ENCODE measurements around the gene ENPP7.
"Not testable (repeated sequence)": the region's sequence is repeated elsewhere in the genome, so short reads cannot be mapped to it uniquely, and the experiment has no call there.

ENPP7 gene

GRCh38 chr17:79748295-79749099, 17.8 kb downstream of the ENPP7 start:
- peaks cover 19% of the 10 kb centered on the region for H3K4me1 Mint-ChIP-seq (ENCODE audit: low read depth)
- peaks cover 19% of the 10 kb centered on the region for H3K27me3 Mint-ChIP-seq
- peak overlapping the region; percentile 2 for H3K4me3 Mint-ChIP-seq
- no peaks in the 10 kb centered on the region for H3K9me3 Mint-ChIP-seq (ENCODE audit: low read depth)
- no peak overlapping the region for H3K27ac Mint-ChIP-seq
- H3K36me3 Mint-ChIP-seq: no peaks in the 10 kb centered on the region

- H3K36me3 Mint-ChIP-seq: no peaks in the 10 kb centered on the region
- H3K4me1 Mint-ChIP-seq (ENCODE audit: low read depth): peaks cover 19% of the 10 kb centered on the region
- no peaks in the 10 kb centered on the region for H3K9me3 Mint-ChIP-seq (ENCODE audit: low read depth)
- no peak overlapping the region for H3K4me3 Mint-ChIP-seq
- peaks cover 21% of the 10 kb centered on the region for H3K27me3 Mint-ChIP-seq
- no peak overlapping the region for H3K27ac Mint-ChIP-seq
These were observed 18.5 kb downstream of the ENPP7 start for GRCh38 chr17:79749156-79749815.

GRCh38 chr17:79749958-79750357, 19.2 kb downstream of the ENPP7 start:
- H3K36me3 Mint-ChIP-seq: no peaks in the 10 kb centered on the region
- peaks cover 22% of the 10 kb centered on the region for H3K27me3 Mint-ChIP-seq
- no peaks in the 10 kb centered on the region for H3K9me3 Mint-ChIP-seq (ENCODE audit: low read depth)
- no peak overlapping the region for H3K4me3 Mint-ChIP-seq
- H3K4me1 Mint-ChIP-seq (ENCODE audit: low read depth): peaks cover 19% of the 10 kb centered on the region
- no peak overlapping the region for H3K27ac Mint-ChIP-seq

GRCh38 chr17:79750650-79751545, 20.2 kb downstream of the ENPP7 start:
- Mint-ChIP-seq H3K9me3 (ENCODE audit: low read depth) (no peaks in the 10 kb centered on the region), H3K27me3 (peaks cover 21% of the 10 kb centered on the region), H3K4me1 (ENCODE audit: low read depth) (peaks cover 13% of the 10 kb centered on the region), H3K27ac (no peak overlapping the region), H3K36me3 (no peaks in the 10 kb centered on the region), H3K4me3 (no peak overlapping the region)

GRCh38 chr17:79752175-79752574, 21.4 kb downstream of the ENPP7 start:
- Mint-ChIP-seq H3K4me1 (ENCODE audit: low read depth) (peaks cover 6% of the 10 kb centered on the region), H3K27ac (no peak overlapping the region), H3K9me3 (ENCODE audit: low read depth) (no peaks in the 10 kb centered on the region), H3K4me3 (no peak overlapping the region), H3K36me3 (no peaks in the 10 kb centered on the region), H3K27me3 (peaks cover 16% of the 10 kb centered on the region)

GRCh38 chr17:79754370-79754769, 23.6 kb downstream of the ENPP7 start:
- Mint-ChIP-seq H3K4me3 (no peak overlapping the region), H3K9me3 (ENCODE audit: low read depth) (no peaks in the 10 kb centered on the region), H3K4me1 (ENCODE audit: low read depth) (no peaks in the 10 kb centered on the region), H3K27ac (peak overlapping the region; percentile 10), H3K36me3 (no peaks in the 10 kb centered on the region), H3K27me3 (peaks cover 13% of the 10 kb centered on the region)

- Mint-ChIP-seq H3K27ac (peak overlapping the region; percentile 10), H3K27me3 (peaks cover 10% of the 10 kb centered on the region)
- H3K9me3 Mint-ChIP-seq (ENCODE audit: low read depth); H3K4me3 Mint-ChIP-seq; H3K4me1 Mint-ChIP-seq (ENCODE audit: low read depth); H3K36me3 Mint-ChIP-seq: not testable (repeated sequence)
These were observed 24.2 kb downstream of the ENPP7 start for GRCh38 chr17:79754903-79755302.

- Mint-ChIP-seq H3K36me3 (no peaks in the 10 kb centered on the region), H3K4me1 (ENCODE audit: low read depth) (no peaks in the 10 kb centered on the region), H3K27ac (no peak overlapping the region), H3K4me3 (no peak overlapping the region), H3K9me3 (ENCODE audit: low read depth) (no peaks in the 10 kb centered on the region), H3K27me3 (peaks cover 10% of the 10 kb centered on the region)
These were observed 24.8 kb downstream of the ENPP7 start for GRCh38 chr17:79755591-79755990.

- Mint-ChIP-seq H3K27me3 (peaks cover 6% of the 10 kb centered on the region), H3K27ac (no peak overlapping the region)
These were observed 26.5 kb downstream of the ENPP7 start for GRCh38 chr17:79757140-79757745.

GRCh38 chr17:79758271-79758670, 27.5 kb downstream of the ENPP7 start:
- Mint-ChIP-seq H3K9me3 (ENCODE audit: low read depth) (no peaks in the 10 kb centered on the region), H3K4me3 (no peak overlapping the region), H3K4me1 (ENCODE audit: low read depth) (no peaks in the 10 kb centered on the region), H3K27me3 (peaks cover 6% of the 10 kb centered on the region), H3K36me3 (no peaks in the 10 kb centered on the region), H3K27ac (no peak overlapping the region)

More at GRCh38 chr17:79757140-79757745, 26.5 kb downstream of the ENPP7 start:
- Mint-ChIP-seq H3K9me3 (ENCODE audit: low read depth) (no peaks in the 10 kb centered on the region), H3K4me1 (ENCODE audit: low read depth) (no peaks in the 10 kb centered on the region), H3K36me3 (no peaks in the 10 kb centered on the region), H3K4me3 (no peak overlapping the region)

- Mint-ChIP-seq H3K9me3 (ENCODE audit: low read depth) (no peaks in the 10 kb centered on the region), H3K36me3 (no peaks in the 10 kb centered on the region)
These were observed 29.6 kb downstream of the ENPP7 start for GRCh38 chr17:79760197-79760906.

GRCh38 chr17:79761894-79762589, 31.3 kb downstream of the ENPP7 start:
- H3K4me3 Mint-ChIP-seq: no peak overlapping the region
- no peak overlapping the region for H3K27ac Mint-ChIP-seq
- peaks cover 2% of the 10 kb centered on the region for H3K27me3 Mint-ChIP-seq
- no peaks in the 10 kb centered on the region for H3K4me1 Mint-ChIP-seq (ENCODE audit: low read depth)
- no peaks in the 10 kb centered on the region for H3K9me3 Mint-ChIP-seq (ENCODE audit: low read depth)
- no peaks in the 10 kb centered on the region for H3K36me3 Mint-ChIP-seq

More at GRCh38 chr17:79760197-79760906, 29.6 kb downstream of the ENPP7 start:
- no peaks in the 10 kb centered on the region for H3K4me1 Mint-ChIP-seq (ENCODE audit: low read depth)
- H3K27me3 Mint-ChIP-seq: peaks cover 2% of the 10 kb centered on the region
- no peak overlapping the region for H3K4me3 Mint-ChIP-seq
- H3K27ac Mint-ChIP-seq: no peak overlapping the region

- H3K4me1 Mint-ChIP-seq (ENCODE audit: low read depth): no peaks in the 10 kb centered on the region
- H3K27ac Mint-ChIP-seq: no peak overlapping the region
- no peaks in the 10 kb centered on the region for H3K36me3 Mint-ChIP-seq
- H3K27me3 Mint-ChIP-seq: peaks cover 5% of the 10 kb centered on the region
- H3K4me3 Mint-ChIP-seq: no peak overlapping the region
- no peaks in the 10 kb centered on the region for H3K9me3 Mint-ChIP-seq (ENCODE audit: low read depth)
These were observed 35.0 kb downstream of the ENPP7 start for GRCh38 chr17:79765708-79766107.
